G401.6 (cell line): ENCODE results near the gene MYH11.
"Not testable (repeated sequence)": the region's sequence is repeated elsewhere in the genome, so short reads cannot be mapped to it uniquely, and the experiment has no call there.

Source experiments
- FAIRE-seq: peaks from 2 replicates; lab custom pipeline; 2012; peaks lifted over from hg19 to GRCh38; lab: Jason Lieb, UNC

Gene MYH11

DNA sequence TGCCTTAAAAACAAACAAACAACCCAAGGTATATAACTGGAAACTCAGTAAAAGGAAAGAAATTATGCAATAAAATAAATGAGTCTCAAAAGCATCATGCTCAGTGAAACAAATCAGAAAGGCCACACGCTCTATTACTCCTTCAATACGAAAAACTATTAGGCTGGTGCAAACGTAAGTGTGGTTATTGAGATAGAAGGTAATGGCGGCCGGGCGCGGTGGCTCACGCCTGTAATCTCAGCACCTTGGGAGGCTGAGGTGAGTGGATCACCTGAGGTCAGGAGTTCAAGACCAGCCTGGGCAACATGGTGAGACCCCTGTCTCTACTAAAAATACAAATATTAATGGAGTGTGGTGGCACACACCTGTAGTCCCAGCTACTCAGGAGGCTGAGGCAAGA, 17.6 kb downstream of the MYH11 start:
- not testable (repeated sequence) for FAIRE-seq

DNA sequence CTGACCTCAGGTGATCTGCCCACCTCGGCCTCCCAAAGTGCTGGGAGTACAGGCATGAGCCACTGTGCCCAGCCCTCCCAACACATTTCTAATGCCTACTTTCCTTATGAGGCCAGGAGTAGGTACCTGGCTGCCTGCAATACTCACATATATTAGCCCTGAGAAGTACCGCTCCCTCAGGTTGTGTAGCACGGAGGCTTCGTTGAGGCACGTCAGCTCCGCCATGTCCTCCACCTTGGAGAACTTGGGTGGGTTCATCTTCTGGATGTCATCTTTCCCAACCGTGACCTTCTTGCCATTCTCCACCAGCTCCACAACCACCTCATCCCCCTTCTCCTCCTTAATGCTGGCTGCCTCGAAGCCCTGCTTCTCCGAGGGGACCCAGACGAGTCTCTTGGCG, 19.1 kb downstream of the MYH11 start:
- FAIRE-seq: no peak

DNA sequence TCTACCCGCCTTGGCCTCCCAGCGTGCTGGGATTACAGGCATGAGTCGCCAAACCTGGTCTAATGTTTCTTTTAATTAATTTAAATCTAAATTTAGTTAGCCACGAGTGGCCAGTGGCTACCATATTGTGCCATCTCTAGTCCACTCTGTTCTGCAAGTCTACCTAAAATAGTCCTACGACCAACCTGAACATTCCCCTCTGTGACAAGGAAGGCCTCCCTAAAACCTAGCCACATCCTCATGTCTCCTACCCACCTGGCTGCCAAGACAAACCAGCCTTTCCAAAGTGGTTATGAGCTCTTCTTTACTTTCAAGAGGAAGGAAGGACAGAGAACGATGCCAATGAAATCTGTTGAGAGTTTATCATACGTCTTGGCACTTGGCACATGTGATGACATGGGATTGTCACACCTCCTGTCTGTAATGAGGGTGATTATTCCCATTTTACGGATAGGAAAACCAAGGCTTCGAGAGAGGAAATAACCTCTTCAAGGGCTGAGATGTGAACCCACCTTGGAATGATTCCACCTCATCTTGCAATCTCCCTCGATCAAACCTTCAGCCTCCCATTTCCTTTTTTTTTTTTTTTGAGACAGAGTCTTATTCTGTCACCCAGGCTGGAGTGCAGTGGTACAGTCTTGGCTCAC, 19.7 kb downstream of the MYH11 start:
- FAIRE-seq: no peak

DNA sequence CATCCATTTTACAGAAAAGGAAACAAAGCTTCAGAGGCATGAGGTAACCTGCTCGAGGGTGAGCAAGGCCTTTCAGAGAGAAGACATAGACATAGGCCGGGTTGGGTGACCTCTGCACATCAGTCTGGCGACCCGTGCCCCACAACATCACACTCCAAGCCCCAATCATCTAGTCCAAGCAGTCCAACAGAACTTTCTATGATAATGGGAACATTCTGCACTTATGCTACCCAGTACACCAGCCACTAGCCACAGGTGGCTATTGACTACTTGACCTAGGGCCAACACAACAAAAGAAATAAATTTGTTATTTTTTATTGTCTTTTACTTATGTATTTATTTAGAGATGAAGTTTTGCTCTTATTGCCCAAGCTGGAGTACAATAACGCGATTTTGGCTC, 20.8 kb downstream of the MYH11 start:
- no peak for FAIRE-seq

DNA sequence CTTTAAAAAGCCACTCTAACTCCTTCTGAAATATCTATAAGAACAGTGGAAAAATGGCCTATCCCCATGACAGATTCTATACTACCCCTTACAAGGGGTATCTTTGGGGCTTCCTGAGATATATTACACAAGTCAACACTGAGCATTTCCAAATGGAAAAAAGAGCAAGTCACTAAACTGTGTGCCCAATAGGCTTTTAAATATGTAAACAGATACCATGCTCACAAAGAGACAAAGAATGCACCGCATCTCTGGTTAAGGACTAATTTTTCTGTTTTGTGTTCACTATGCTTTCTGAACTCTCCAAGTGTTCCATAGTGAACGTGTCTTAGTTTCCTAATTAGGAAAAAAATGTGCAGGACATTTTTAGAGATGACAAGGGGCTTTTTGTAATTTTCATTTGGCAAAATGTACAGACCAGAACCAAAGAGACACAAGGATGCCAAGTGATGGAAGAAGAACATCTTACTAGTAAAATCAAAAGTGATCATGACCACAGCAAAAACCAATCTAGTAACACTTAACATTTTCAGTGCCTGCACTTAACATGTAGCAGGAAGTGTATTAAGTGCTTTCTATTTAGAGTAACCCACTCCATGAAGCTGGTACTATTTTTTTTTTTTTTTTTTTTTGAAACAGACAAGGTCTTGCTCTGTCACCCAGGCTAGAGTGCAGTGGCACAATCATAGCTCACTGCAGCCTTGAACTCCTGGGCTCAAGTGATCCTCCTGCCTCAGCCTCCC, 21.5 kb downstream of the MYH11 start:
- no peak for FAIRE-seq

DNA sequence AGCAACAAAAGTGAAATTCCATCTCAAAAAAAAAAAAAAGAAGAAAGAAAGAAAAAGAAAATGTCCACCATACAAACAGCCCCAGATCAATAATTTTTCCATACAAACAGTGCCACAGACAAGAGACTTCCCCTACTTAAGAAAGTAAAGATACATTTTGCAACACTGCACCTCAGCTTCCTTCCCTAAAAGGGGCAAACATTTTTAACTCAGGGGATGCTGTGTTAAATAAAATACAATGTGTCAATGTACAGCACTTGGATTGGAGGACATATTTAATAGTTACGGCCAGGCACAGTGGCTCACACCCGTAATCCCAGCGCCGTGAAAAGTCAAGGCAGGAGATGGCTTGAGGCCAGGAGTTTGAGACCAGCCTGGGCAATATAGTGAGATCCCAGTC, 22.3 kb downstream of the MYH11 start:
- no peak for FAIRE-seq

DNA sequence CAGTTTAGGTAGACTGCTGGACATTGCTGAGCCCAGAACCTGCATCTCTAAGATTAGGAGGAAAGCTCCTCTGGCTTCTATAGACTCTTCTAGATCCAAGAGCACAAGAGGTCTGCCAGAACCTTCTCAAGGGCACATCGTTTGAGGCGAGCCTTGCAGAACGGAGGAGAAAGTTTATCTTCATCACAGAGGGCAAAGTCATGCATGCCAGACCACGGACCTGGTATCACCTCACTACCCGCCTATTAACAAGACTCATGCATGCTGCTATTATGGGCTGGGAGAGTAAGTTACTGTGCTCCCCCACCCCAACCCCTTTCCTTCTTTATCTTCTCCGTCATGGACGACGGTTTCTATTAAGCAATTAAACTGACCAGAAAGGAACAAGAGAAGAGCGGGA, 23.3 kb downstream of the MYH11 start:
- no peak for FAIRE-seq

DNA sequence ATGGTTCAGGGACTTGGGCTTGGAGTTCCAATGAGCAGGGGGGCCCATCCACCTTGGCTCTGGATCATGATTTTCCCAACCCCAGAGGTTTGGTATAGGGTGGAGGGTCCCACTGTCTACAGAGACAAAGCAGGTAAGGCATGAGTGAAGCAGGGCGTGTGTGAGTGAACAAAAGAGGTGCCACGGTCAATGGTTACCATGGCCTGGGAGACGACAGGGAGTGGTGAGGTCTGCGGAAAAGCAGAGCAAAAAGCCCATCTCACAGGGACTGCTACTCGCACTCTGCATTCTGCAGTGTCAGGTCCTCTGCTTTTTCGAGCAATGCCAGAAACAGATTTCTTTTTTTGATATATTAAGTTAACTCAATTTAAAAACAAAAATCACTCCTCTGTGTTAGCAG, 24.6 kb downstream of the MYH11 start:
- FAIRE-seq: no peak

DNA sequence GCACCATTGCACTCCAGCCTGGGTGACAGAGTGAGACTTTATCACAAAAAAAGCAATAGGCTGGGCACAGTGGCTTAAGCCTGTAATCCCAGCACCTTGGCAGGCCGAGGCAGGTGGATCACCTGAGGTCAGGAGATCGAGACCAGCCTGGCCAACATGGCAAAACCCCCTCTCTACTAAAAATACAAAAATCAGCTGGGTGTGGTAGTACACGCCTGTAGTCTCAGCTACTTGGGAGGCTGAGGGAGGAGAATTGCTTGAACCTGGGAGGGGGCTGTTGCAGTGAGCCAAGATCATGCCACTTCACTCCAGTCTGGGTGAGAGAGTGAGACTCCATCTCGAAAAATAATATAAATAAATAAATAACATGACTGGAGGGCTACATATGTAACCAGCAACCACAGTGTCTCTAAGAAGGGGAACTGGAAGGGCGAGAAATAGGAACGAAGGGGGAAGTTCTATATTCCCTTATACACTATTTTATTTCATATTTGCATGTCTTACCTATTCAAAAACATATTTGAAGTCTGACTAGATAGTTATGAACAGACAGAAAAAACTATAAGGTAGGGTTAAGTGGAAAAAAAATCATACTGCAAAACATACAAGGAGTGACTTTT, 25.9 kb downstream of the MYH11 start:
- FAIRE-seq: no peak

DNA sequence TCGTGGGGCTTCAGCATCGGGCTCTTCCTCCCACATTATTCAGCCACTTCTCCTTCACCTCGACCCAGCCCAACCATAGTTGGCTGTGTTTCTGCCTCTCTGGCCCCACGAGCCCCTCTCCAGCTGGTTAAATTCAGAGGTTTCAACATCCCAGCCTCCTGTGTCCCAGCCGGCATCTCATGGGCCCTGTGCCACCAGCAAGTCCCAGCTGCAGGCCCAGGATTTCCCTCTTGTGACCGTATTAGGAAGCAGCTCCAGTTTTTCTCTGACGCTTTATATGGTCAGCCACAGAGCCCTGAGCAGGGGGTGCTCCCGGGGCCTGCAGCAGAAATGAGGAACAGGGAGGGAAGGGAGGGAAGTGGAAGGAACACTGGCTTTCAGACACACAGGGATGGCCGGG, 27.4 kb downstream of the MYH11 start:
- no peak for FAIRE-seq

DNA sequence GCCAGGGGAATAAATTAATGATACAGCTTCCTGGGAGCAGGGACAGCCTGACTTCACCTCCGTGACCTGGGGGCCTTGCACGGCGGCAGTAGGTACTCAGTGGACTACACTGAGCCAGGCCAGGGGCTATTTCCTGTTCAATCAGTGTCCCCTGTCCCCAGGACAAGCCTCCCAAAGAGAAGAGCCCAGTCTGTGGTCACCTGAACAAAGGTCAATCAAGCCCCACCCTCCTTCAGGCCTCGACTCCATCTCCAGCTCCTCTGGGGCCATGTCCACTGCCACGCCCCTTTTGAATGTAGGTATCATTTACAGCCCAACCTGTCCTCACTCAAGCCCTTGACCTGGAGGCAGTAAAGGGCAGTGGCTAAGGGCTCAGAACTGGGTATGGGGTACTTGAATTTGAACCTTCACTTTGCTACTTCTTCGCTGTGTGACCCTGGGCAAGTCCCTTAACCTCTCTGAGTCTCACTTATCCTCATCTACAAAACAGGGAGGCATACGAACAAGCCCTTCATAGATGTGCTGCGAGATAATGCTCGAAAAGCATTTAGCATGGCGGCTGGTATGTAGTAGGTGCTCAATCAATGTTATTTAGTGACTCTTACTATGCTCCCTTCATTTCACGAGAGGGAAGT, 29.0 kb downstream of the MYH11 start:
- FAIRE-seq: no peak

DNA sequence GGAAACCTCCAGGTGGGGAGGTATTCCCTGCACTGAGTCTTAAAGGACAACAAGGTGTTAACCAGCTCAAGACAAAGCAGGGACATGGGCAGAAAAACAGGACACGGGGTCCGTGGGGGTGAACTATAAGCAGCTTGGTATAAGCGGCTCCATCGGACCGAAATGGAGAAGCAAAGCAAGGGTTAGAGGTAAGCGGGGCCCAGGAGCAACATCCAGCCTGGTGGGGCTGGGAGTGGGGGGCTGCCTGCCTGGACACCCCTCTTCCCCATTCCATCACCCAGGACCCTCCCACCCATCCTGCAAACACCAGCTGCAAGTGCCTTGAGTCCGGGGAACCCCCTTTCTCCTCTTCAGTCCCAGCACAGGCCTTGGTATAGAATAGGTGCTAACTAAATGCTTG, 29.5 kb downstream of the MYH11 start:
- no peak for FAIRE-seq

DNA sequence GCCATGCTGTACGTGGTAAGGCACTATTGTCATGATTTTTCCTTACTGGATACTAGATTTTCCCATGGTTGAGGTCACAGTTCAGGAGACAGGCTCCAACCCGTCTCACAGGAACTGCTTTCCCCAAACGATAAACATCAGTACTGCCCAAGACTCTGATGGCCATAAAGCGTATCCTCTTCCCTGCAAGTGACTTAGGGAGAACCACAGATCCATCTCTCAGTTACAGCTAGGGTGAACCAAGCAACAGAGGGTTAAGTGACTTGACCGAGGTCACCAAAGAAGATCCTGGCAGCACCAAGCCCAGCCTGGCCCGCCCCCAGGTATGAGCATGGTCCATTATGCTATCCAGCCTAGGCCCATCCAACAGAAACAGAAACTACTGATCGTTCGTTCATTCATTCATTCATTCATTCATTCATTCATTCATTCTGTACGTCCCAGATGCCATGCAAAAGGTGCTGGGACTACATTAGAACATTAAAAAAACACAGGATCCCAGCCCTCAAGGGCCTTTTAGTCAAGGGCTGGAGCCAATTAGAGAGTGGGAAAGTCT, 31.0 kb downstream of the MYH11 start:
- no peak for FAIRE-seq

DNA sequence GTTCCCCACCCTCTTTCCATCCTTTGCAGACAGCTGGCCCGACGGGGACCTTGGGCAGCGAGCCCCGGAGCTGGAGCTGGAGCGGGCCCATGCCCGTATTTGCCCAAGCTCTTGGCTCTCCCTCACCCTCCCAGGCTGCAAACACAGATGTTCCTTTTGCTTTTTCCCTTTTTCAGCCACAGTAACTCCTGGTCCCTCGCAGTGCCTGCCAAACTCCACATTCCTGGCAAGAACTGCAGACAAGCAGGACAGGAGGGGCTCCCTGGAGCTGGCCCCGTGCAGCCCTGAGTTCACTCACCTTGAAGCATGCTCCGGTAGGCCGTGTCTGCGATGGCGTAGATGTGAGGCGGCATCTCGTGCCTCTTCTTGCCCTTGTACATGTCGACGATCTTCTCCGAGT, 33.9 kb downstream of the MYH11 start:
- no peak for FAIRE-seq

DNA sequence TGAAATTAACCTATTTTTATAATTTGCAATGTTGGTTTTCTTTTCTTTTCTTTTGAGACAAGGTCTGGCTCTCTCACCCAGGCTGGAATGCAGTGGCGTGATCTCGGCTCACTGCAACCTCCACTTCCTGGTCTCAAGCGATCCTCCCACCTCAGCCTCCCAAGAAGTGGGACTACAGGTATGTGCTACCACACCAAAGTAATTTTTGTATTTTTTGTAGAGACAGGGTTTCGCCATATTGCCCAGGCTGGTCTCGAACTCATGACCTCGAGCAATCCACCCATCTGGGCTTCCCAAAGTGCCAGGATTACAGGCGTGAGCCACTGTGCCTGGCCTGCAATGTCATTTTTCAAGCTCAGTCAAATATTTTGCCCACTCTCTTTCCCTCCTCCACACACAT, 36.0 kb downstream of the MYH11 start:
- FAIRE-seq: no peak

DNA sequence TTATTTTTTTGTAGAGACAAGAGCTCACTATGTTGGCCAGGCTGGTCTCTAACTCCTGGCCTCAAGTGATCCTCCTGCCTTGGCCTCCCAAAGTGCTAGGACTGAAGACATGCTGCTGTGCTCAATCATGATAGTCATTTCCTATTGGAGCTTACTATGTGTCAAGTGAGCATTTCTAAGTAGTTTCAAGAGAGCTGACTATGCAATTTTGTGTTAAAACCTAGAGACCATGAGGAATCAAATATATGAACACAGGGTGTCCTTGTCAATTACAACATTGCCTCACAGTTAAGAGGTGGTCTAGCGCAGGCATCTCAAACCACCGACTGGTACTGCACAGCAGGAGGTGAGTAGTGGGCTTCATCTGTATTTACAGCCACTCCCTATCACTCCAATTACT, 37.8 kb downstream of the MYH11 start:
- no peak for FAIRE-seq

DNA sequence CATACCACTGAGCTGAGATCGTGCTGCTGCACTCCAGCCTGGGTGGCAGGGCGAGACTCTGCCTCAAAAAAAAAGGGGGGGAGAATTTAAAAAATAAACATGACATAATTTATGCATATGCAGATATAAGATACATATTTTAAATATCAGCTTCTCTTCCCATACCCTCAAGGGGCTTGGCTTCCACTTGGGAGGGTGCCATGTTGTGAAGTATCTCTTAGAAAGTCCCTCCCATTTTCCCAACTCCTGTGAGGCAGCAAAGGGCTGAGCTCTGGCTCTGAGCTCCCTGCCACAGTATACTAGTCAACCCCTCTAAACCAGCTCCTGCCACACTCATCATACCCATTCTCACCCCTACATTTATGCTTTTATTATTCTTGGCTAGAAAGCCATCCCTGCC, 39.4 kb downstream of the MYH11 start:
- FAIRE-seq: no peak

DNA sequence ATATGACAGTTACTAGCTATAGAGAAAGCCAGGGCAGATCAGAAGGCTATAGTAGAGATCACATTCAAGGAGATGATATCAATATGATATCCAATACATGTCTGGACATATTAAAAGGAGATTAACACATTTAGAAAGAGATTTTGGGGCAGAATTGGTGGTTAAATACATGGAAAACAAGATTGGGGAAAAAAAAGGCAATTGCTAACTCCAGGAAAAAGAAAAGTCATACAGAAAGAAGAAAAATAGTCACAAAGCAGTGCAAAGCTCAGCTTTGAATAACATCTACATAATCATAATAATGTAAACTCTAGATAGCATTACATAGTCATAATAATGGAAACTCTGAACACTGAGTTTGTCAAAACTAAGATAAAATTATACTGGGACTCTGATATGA, 40.6 kb downstream of the MYH11 start:
- no peak for FAIRE-seq

DNA sequence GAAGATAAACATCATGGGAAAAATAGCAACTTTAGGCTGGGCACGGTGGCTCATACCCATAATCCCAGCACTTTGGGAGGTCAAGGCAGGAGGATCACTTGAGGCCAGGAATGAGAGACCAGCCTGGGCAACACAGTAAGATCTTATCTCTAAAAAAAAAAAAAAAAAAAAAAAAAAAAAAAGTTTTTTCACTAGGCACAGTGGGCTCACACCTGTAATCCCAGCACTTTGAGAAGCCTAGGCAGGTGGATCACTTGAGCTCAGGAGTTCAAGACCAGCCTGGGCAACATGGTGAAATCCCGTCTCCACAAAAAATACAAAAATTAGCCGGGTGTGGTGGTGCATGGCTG, 44.5 kb downstream of the MYH11 start:
- FAIRE-seq: not testable (repeated sequence)

DNA sequence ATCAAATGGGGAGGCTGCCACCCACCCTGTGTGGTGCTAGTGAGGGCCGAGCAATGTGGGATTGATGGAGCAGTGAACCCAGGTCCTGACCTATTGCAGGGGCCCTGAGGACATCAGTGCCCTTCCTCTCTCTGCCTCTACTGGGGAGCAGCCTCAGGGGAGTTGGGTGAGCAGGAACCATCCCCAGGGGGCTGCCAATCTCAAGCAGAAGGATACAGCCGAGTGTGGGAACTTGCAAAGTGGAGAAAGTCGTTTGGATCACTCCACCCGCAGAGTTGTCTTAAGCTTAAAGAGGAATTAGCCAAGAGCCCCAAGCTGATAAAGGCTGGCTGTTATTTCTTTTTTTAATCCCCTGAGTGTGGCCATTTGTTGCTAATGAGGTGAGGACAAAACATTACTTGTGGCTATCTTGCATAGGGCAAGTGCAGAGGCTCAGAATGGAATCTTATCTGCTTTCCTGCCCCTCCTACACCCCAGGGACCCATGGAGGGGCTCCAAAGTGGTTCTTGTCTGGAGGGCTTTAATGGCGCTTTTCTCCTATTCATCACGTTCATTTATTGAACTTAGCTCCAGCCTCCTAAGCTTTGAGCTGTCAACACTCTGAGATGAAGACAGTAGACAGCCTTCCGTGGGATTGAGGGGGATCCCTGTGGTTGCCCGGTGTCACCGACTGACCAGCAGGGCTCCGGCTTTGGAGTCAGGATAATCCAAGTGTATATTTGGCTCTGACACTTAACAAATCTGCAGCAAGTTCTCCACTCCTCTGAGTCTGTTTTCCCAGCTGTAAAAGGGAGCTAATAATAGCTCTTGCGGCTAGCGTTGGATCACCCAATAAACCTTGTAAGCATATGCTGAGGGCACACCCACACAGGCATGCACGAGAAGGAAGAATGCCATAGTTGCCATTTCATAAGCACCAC, 45.1 kb downstream of the MYH11 start:
- no peak for FAIRE-seq

DNA sequence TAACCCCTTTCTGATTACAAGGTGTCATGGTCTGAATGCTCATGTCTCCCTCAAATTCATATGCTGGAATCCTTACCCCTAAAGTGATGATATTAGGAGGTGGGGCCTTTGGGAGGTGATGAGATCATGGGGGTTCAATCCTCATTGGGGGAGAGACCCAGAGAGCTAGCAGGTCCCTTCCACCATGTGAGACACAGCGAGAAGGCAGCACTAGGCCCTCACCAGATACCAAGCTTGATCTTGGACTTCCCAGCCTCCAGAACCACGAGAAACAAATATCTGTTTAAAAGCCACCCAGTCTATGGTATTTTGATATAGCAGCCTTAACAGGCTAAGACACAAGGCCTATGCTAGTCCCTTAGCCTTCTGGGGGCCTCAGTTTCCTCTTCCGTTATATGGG, 45.9 kb downstream of the MYH11 start:
- FAIRE-seq: no peak

DNA sequence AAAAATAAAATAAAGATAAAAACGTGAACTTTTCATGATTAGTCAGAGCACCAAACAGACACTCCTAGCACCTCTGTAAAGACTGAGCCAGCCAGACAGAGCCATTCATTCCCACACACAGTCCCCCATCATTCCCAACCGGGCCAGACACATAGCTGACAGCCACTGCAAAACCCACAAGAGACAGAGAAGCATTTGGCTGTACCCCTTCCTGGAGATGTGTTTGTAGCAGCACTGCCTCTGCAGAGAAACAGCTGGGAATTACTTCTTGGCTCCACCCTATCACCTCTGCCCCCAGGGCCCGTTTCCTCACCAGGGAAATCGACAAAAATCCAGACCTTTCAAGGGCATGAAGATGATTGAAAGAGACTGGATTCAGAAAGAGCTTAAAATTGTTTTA, 46.4 kb downstream of the MYH11 start:
- no peak for FAIRE-seq
